HuH-7.5 (cell line): Measurements from ENCODE around the gene ST8SIA4.

ENCODE experiments used
- DNase-seq: peaks from one replicate; pipeline ENCODE4 v3.0.0; 2011; ENCODE audit warnings: low spot score

The ST8SIA4 gene, protein sequence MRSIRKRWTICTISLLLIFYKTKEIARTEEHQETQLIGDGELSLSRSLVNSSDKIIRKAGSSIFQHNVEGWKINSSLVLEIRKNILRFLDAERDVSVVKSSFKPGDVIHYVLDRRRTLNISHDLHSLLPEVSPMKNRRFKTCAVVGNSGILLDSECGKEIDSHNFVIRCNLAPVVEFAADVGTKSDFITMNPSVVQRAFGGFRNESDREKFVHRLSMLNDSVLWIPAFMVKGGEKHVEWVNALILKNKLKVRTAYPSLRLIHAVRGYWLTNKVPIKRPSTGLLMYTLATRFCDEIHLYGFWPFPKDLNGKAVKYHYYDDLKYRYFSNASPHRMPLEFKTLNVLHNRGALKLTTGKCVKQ

DNA sequence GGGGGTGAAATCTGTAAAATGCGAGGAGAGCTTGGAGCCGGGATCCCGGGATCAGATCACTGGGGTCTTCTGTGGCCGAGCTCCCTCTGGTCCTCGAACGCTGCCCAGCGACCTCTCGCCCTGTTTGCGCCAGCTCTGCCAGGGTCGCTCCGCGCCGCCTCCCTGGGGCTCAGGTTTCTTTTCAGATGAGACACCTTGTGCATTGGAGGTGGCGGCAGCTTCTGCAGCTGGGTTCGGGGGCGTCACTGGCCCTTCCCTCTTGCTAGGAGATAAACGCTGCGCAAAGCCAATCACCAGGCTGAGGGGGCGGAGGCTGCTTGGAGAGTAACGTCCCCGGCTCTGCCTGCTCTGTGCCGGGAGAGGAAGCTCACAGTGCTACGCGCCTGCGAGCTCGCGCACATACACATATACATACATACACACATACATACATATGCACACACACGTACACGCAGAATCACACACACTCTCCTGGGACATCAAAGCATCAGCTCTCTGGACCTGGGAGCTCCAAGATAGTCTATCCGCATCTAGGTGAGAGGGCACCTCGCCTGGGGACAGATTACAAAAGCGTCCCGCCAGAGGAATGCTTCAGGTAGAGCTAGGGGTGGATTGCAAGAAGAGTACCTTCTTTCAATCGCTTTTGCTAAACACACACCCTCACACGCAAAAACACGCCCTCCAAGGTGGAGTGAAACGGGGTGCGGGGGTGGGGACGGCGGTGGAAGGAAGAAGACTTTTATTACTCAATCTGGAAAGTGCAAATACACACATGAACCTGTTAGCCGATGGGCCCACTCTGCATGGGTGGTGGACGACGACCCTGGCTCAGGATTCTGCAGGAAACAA, at the start of gene ST8SIA4:
TSS of gene ST8SIA4 (minus strand) at position 244 of the 849 bp plus-strand sequence. CDS start 327 bp downstream, outside the sequence.
- no peak for DNase-seq

DNA sequence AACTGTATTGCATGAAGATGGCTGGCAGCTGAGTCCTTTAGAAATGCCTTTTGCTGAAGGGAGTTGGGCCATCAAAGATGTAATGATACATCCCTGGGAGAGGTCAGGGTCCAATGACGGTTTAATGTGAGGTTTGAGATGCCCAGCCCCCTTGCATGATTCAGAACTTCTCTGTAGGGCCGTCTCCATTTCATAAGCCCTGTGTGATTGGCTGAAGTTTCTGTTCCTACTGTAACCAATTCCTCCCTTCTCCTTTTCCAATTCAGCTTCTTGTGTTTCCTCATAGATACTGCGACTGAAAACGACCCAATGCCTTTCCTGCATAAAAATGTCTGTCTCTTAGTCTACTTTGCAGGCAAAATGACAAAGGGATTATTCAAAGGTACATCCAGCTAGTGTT, 47.9 kb upstream of the ST8SIA4 start:
- DNase-seq: no peak

DNA sequence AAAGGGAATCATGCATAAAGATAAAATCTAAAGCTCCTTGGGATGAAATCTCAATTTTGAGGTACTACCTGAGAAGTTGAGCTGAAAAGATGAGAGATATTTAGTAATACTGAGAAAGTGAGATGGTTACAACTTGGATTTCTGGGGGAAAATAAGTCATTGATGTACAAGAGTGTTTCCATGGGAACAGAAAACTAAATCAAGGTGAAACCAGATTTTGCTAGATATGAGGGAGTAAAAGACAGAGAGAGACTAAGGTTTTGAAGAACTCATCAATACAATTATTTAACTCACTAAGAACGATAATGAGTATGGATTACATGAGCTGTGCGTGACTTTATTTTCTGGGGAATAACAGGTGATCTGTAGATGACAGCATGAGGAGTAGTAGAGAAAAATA, 10.2 kb upstream of the ST8SIA4 start:
- no peak for DNase-seq

DNA sequence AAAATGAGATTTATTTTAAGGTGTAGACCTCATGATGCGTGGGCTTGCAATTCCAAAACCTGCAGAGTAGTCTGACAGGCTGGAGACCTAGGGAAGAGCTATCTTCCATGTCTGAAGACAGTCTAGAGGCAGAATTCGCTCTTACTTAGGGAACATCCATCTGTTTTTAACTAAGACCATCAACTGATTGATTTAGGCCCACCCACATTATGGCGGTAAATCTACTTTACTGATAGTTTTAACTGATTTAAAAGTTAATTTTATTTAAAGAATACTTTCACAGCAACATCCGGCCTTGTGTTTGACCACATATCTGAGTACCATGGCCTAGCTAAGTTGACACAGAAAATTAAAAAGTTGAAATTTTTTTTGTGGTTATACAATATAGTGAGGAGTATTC, 6.0 kb upstream of the ST8SIA4 start:
- no peak for DNase-seq

DNA sequence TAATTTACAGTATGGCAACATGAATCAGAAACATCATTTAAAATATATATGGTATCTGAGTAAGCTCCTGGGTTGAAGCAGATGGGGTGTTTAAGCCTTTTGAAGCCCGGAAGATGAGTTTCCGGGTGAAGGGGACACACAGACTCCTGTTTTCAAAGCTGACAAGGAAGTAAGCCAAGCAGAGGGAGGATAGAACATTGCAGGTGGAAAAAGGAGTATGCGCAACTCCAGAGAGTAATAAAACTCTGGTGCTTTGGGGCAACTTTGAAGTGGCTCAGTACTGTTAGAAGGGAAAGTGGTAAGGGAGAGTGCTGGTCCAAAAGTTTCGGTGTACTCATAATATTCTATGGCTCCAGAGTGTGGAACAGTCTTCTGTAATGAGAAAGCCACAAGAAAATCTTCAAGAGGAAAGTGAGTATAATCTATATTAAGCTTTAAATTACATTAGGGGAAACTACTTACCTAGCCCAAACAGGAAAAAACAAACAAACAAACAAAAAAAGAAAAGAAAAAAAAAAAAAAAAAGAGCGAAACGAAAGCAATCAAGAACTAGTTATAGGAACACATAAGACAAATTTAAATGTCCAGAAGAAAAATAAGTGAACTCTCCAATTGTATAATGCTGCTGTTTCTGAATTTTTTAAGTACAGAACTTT, 2.3 kb upstream of the ST8SIA4 start:
- DNase-seq: no peak

DNA sequence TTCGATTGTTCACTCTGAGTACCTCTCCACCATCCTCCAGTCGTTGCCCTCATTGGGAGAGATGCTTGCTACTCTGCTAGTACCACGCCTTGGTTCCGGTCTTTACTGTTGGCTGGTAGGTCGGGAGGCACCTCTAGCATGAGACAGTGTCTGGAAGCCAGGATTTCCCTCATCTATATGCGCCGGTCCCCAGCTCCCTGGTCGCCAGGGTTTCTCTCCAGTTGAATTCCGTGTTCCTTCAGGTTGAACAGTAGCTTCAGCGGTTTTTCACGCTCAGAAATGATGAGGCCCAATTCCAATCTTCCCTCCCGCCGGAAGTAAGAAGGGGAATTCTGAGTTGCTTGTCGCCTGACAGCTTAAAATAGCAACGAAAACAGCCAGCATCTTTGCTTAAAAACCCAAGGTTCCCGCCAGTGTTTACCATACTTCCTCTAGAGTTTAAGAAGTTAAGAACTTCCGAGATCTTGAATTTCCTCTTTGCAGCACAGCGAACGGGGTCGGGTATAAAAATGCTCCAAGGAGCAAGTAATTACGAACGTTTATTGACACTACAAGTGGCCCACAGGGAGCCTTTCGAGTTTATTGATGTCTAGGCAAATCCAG, 1.3 kb upstream of the ST8SIA4 start:
- no peak for DNase-seq

DNA sequence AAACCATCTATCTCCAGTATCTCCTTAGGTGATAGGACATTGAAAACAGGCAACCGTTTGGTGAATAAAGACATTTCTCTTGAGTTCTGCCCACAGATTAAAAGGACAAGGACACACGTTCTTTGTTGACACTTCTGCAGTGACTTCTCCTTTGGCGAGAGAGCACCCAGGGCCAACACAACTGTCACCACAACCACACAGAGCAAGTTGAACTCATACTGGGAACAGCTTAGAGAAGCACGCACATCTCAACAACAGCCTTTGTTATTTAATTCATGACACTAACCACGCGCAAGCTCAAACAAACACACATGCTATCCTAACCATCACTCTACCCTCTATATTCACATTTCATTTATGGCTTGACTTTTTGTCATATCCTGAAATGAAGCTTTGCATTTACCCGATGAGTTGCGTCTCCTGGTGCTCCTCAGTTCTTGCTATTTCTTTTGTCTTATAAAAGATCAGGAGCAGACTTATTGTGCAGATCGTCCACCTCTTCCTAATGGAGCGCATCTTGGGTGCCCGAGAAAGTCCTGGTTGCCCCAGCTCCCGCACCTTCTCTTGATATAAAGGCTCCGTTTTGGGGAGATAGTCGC, 543 bp downstream of the ST8SIA4 start:
- no peak for DNase-seq

DNA sequence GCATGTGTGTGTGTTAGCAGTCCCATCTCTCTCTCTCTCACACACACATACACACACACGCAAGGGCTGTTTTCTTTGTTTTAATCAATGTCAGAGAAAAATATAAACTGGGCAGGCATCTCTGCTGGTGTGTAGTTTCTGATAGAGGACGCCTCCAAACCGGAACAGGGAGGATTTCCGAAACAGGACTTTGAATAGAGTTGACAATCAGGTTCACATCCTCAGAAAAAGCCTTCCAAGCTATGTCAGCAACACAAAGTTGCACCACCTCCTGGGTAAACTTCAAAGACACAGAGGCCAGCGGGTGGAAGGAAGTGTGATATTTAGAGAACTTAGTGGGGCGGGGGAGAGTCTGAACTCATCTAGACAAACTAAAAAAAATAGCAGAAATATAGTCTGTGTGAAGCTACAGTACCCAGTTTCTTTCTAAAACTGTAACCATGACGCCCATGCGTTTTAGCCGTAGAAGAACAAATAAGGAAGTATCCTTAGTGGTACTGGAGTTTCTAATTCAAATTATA, 1.2 kb downstream of the ST8SIA4 start:
- no peak for DNase-seq

DNA sequence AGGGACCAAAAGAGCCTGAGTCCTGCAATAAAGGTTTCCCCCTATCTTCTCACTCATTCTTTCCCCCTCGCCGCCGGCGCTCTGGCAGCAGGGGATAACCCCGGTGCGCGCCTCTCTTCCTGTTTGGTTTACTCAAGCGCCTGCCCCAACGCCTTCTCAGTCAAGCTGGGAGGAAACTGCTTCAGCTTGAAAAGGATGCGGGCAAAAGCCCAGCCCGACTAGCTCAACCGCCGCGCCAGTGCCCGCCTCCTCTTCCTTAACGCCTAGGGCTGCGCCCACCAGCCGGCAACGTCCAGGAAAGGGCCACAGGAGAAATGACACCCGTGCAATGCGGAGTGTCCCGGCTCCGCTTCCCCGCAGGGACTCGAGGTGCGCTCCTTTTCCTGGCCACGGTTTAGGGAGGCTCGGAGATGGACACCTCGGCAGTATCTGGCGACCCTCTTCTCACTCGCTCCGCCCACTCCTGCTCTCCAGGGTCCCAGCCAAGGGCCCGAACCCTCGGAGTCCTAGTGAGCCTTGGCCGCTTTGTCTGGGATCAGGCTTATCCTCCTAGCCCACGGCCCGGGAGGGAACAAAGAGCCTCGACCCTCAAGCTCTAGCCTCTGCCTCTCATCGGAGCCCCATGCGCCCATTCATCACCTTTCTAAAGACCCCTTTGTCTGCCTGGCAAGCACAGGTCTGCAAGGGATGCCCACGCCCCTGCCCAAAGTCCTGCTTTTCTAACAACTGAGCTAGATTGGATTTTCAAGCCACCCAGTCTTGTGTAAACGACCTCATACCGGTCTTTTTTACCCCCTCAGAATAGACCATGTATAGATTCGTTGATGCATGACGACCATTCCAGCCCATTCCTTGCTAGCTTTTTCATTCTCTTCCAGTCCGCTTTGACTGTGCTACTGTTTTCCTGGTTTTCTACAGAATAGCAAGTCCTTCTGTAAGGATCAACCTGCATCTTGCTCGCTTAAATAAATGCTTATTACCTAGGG, 2.0 kb downstream of the ST8SIA4 start:
- DNase-seq: no peak

DNA sequence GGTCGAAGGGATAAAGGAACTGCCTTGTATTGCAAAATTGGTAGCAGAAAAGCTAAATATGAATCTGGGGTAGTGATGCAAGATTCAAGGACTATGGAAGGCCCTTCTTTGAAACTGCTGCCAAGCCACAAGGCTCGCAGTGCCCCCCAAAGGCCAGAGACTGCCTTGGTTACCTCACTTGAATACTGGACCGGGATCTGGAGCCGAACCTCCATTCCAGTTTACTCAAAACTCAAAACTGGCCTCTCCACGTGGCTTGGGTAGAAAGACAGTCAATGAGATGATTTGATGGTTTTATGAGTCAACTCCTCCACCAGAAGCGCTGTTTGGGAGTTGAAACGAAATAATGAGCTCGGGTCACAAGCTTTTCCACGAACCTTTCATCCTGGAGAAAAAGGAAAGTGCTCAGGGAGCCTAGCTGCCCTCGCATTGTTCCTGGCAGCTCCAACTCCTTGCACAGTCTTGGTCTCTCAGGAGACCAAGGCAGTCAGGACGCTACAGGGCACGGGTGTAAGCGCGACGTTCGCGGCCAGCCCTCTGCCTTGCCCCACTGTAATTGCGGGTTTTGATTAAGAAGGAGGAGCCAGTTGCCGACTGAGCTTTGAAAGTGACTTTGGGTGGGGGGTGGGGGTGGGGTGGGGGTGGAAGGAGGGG, 2.8 kb downstream of the ST8SIA4 start:
- no peak for DNase-seq

DNA sequence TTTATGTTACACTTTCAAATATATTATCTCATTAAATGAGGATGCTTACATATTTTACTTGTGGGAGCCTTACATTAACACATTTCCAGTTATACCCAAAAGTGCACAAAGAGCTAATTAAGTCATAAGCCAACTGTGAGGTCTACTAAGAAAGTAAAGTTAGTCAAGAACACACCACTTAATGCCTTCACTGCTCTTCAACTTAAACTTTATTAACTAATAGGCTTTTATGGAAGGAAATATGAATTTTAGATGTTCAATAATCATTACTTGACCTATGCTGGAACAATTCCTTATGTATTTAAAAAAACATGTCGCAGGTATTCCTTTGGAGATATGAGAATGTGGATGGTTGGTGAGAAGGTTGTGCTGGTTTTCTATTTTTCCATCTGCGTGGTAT, 3.4 kb downstream of the ST8SIA4 start:
- DNase-seq: no peak

DNA sequence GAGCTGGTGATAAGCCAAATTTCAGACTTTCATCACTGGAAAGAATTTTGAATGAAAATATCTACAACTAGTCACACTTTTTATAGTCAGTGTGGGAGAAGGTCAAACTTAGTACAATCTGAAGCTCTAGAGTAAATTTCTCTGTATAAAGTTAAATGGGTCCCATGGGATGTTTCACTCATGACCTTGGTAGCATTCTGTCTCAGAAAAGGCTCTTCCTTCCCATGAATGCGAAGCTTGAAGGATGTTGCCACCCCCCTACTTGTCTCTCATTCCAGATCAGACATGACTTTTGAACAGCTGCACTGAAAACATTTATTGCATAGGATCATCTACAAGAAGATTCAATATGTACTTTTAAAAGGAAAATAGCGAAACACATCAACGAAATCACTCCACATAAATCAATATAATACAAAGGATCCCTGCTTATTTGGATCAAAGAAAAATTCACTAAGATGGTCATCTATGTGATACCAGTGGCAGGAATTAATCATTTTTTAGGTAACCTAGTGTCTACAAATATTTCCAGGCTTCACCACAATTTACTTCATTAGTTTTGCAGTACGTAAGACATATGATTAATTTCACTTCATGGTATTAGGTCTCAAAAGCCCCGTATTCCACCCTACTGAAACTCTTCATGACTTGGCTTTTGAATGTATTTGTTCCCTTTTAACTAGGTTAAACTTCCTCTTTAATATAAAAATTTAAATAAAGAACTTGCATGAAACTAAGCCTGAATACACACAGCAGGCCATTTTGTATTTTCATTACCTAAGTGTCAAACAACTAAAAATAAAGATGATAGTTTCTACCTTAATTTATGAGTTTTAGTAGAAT, 4.4 kb downstream of the ST8SIA4 start:
- no peak for DNase-seq

DNA sequence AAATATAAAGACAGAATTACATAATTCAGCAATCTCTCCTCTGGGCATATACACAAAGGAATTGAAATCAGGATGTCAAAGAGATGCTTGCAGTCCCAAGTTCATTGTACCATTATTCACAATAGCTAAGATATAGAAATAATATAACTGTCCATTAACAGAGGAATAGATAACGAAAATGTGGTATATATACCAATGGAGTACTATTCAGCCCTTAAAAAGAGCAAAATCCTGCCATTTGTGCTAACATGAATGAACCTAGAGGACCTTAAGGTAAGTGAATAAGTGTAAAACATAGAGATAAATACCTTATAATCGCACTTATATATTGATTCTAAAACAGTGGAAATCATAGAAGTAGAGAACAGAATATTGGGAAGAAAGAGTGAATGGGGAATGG, 7.0 kb downstream of the ST8SIA4 start:
- DNase-seq: no peak

DNA sequence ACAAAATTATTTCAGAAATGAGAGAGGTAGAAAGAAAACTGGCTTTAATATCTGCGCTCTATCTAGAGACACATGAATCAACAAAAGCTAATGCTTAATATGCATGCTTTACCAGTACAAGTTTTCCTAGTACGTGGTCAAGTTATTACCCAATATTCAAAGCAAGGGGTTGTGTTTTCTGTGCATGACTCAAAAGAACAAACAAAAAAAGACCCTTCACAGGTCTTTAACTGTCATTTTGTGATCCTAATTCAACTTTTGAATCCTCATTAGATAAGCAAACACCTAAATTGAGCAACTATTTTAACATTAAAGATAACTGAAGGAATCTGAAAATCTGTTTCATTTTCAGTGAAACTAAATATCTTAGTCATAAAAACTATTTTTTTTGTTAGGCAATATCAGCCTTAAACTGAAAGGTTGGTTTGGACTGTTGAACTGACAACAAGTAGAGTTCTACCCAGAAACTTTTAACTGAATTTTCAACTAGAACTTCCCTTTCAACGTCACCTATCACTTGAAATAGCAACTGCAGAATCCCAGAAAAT, 12.5 kb downstream of the ST8SIA4 start:
- no peak for DNase-seq

DNA sequence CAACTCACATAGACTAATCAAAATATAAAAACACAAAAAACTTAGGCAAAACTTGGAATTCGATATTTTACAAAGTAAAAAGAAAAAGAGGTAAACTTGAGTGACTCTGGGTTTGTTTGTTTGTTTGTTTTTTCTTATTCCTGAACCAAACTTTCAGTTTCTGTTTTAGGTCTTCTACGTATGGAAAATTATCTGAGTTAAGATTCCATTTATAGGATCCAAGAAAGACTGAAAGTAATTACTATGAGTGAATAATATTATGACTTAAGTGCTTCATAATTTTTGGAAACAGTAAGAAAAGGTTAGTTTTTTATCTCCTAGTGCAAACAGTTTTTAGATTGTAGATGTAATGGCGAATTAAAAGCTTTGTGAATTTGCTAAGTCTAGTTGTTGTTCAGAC, 13.2 kb downstream of the ST8SIA4 start:
- no peak for DNase-seq

DNA sequence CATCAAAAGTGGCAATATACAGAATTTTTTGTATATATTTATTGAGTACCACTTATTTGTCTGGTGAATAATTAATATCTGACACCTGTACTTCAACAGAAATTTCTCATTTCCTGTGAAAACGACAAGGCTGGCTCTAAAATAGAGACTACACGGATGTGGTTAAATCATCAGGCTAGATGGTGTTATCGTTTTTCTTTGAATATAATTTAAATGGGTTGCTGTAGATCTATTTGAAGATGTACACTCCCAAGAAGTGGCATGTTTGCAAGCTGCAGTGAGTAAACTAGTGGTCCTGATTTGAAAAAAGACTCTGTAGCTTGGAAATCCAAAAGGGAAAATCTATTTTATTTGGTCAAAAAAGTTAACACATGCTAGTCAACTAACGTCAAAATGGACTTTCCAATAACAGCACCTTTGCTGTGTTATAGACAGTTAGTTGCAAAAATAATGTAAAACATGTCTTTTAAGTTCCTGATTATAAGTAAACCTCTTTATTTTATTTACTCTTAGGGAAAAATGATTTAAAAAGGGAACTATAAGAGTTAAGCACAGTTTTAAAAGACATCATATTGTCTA, 13.8 kb downstream of the ST8SIA4 start:
- no peak for DNase-seq

DNA sequence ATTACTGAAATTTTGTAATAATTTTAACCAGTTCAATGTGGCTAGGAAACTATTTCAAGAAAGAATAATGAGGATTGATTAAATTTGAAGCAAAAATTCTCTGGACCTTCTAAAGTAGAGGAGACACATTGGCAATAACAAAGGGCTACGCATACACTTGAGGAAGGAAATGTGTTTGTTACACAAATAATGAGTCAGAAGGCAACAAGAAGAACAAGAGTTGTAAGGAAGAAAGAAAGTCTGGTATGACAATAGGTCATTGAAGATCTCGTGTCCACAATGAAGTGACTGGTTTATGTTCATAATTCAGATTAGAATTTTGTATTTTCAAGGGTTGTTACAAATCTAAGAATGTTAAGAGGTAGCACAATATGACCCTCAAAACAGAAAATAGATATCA, 25.8 kb downstream of the ST8SIA4 start:
- no peak for DNase-seq

DNA sequence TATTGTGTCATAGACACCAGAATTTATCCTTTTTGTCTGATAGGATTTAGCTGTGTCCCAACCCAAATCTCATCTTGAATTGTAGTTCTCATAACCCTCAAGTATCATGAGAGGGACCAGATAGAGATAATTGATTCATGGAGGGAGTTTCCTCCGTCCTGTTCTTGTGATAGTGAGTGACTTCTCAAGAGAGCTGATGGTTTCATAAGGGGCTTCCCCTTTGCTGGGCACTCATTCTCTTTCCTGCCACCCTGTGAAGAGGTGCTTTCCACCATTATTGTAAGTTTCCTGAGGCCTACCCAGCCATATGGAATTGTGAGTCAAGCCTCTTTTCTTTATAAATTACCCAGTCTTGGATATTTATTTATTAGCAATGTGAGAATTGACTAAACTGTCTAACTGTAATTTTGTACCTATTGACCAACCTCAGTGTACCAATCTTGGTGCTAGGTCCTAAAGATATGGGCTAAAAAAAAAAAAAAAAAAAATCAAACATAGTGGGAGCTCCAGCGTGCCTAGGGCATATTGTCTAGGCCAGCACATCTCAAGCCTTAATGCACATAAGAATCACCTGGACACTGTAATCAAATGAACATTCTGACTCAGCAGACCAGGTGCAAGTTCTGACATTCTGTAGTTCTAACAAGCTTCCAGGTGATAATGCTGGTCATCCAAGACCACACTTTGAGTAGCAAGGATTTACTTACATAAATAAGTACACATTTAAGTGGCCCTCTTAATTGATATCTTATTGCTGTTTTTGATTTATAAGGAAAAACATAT, 30.5 kb downstream of the ST8SIA4 start:
- DNase-seq: no peak
